NT2/D1 (cell line): Measurements from ENCODE around the gene SOX10.
"Not testable (repeated sequence)": the region's sequence is repeated elsewhere in the genome, so short reads cannot be mapped to it uniquely, and the experiment has no call there.

Experiments used
- DNase-seq: peaks from one replicate; pipeline ENCODE4 v3.0.0-alpha.2; 2011; ENCODE audit warnings: low read depth, low spot score
- H3K27me3 ChIP-seq: 2 replicates; pipeline ENCODE4 v1.6.0; 2011; ENCODE audit warnings: mild to moderate bottlenecking; ENCODE audit not compliant: insufficient read length, insufficient read depth
- H3K36me3 ChIP-seq: 2 replicates; pipeline ENCODE4 v1.6.1; 2011; ENCODE audit warnings: mild to moderate bottlenecking, low read length, mixed read lengths; ENCODE audit not compliant: insufficient read depth, insufficient read length
- H3K4me1 ChIP-seq: 2 replicates; pipeline ENCODE4 v1.5.1; 2011; ENCODE audit not compliant: insufficient read depth, insufficient read length
- H3K4me3 ChIP-seq: 2 replicates; pipeline ENCODE4 v1.5.1; 2011; ENCODE audit warnings: low read depth; ENCODE audit not compliant: insufficient read length
- H3K9ac ChIP-seq: 2 replicates; pipeline ENCODE4 v1.6.0; 2011; ENCODE audit warnings: low read depth; ENCODE audit not compliant: insufficient read length
- H3K9me3 ChIP-seq: 2 replicates; pipeline ENCODE4 v1.5.1; 2011; ENCODE audit warnings: mild to moderate bottlenecking, low read length; ENCODE audit not compliant: insufficient read depth
- SUZ12 ChIP-seq: IDR thresholded peaks from 2 replicates; pipeline ENCODE4 v1.6.1; 2011; ENCODE audit not compliant: insufficient read length, insufficient read depth; ENCODE audit errors: extremely low read depth
- YY1 ChIP-seq: IDR thresholded peaks from 2 replicates; pipeline ENCODE4 v1.6.1; 2011; ENCODE audit not compliant: insufficient read length, insufficient read depth
- ZNF274 ChIP-seq: IDR thresholded peaks from 2 replicates; pipeline ENCODE4 v1.6.1; 2011; ENCODE audit warnings: mild to moderate bottlenecking, low read depth, low read length

Gene SOX10

DNA sequence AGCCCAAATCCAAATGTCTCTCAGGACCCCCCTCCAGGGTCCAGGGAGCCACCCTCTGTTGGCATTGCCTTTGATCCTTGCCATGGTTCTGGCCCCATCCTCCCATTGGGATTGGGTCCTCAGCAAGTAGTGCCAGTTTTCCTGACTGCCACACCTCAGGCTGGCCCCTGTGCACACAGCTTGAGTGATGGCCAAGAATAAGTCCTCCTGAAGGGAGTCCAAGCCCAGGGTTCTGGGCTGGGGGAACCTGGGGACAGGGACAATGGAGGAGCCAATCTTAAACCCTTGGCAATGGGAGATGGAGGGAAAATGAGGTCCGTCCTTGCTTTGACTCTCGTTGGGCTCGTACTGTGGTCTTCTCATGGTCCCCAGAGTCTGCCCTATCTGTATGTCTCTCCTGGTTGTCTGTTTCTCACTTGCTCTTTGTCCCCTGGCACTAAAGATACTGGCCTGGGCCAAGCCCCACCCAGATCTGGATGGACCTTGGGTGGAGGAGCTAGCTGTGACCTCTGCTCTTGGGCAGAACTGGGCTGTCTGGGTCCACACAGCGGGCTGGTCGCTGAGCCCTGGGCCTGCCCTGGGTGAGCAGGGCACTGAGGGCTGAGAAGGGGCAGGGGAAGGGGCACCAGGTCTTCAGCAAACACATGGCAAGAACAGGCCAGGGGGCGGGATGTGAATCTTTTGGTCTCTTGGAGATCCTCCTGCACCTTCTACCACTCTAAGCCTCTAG, 2.9 kb downstream of the SOX10 start:
- Histone ChIP-seq H3K4me1 (peaks cover 23% of the 10 kb centered on the region), H3K4me3 (no peak overlapping the region), H3K9me3 (no peaks in the 10 kb centered on the region), H3K27me3 (no peaks in the 10 kb centered on the region), H3K9ac (no peak overlapping the region), H3K36me3 (peaks cover 3% of the 10 kb centered on the region)
- TF ChIP-seq SUZ12 (no peak), ZNF274 (no peak), YY1 (no peak)
- no peak for DNase-seq

DNA sequence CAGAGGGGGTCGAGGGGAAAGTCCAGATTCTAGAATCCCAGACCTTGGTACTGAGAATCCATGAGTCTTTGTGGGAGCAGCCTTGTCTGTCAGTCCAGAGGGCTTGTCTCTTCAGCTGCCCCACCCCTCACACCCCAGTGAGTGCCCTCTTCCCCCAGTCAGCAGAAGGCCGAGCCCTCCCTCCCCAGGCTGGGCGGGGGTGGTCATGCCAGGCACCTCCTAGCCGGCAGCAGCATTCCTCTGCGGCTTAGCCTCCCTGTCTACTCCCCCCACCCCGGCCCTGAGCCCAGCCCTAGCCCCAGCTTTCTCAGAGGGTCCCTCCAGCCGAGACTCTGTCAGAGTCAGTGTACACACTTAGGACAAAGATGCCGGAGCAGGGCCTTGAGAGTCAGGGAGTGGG, 4.6 kb downstream of the SOX10 start:
- no peak for DNase-seq
- peaks cover 20% of the 10 kb centered on the region for H3K4me1 ChIP-seq
- TF ChIP-seq ZNF274 (no peak), YY1 (no peak), SUZ12 (no peak)
- no peaks in the 10 kb centered on the region for H3K27me3 ChIP-seq
- H3K4me3 ChIP-seq: no peak overlapping the region
- H3K9ac ChIP-seq: no peak overlapping the region
- H3K36me3 ChIP-seq: peaks cover 11% of the 10 kb centered on the region
- no peaks in the 10 kb centered on the region for H3K9me3 ChIP-seq

DNA sequence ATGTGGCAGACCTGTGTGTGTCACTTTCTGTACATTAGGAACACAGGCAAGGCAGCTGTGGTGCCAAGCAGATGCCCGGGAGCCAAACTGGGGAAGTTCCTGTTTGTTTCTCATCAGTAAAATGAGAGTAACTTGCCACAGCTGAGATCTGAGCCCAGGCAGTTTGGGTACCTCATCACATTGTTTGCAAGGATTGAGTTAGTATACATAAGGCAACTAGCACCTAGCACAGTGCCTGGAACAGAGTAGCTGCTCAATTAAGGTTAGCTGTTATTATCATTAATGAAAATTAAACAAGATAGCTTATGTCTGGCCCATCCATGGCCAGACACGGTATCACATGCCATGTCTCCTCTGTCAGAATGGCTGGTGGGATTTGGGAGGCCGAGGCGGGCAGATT, 7.8 kb downstream of the SOX10 start:
- Histone ChIP-seq H3K36me3 (peaks cover 17% of the 10 kb centered on the region), H3K9ac (no peak overlapping the region), H3K9me3 (no peaks in the 10 kb centered on the region), H3K4me1 (peaks cover 17% of the 10 kb centered on the region), H3K27me3 (no peaks in the 10 kb centered on the region), H3K4me3 (no peak overlapping the region)
- TF ChIP-seq ZNF274 (no peak), YY1 (no peak), SUZ12 (no peak)
- no peak for DNase-seq

DNA sequence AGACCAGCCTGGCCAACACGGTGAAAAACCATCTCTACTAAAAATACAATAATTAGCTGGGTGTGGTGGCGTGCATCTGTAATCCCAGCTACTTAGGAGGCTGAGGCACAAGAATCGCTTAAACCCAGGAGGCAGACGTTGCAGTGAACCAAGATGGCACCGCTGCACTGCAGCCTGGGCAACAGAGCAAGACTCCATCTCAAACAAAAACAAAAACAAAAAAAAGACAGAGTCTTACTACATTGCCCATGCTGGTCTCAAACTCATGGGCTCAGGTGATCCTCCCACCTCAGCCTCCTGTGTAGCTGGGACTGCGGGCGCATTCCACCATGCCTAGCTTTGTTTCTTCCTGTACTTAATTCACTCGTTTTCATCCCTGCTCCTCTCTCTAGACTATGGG, 8.3 kb downstream of the SOX10 start:
- Histone ChIP-seq H3K36me3 (peaks cover 17% of the 10 kb centered on the region), H3K4me1 (peaks cover 21% of the 10 kb centered on the region)
- H3K4me3 ChIP-seq, DNase-seq, H3K9me3 ChIP-seq, H3K9ac ChIP-seq, H3K27me3 ChIP-seq: not testable (repeated sequence)

DNA sequence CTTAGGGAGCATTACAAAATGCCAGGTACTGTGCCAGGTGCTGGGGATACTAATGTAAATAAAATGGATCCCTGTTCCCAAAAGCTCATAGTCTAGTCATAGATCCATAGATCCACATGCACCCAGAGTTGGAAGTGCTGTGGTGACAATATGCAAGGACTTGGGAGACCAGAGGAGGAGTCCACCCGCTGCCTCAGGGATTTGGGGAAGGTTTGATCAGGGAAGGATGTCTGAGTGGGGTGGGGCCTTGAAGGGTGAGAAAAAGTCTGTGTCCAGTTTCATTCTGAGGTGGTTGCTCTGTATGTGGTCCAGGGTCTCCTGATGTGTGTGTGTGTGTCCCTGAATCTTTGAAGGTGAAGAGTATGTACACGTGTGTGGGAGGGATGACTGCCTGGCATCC, 9.2 kb downstream of the SOX10 start:
- no peaks in the 10 kb centered on the region for H3K27me3 ChIP-seq
- TF ChIP-seq YY1 (no peak), SUZ12 (no peak), ZNF274 (no peak)
- peaks cover 14% of the 10 kb centered on the region for H3K36me3 ChIP-seq
- no peak overlapping the region for H3K4me3 ChIP-seq
- H3K9me3 ChIP-seq: no peaks in the 10 kb centered on the region
- H3K4me1 ChIP-seq: peaks cover 23% of the 10 kb centered on the region
- no peak for DNase-seq
- no peak overlapping the region for H3K9ac ChIP-seq

DNA sequence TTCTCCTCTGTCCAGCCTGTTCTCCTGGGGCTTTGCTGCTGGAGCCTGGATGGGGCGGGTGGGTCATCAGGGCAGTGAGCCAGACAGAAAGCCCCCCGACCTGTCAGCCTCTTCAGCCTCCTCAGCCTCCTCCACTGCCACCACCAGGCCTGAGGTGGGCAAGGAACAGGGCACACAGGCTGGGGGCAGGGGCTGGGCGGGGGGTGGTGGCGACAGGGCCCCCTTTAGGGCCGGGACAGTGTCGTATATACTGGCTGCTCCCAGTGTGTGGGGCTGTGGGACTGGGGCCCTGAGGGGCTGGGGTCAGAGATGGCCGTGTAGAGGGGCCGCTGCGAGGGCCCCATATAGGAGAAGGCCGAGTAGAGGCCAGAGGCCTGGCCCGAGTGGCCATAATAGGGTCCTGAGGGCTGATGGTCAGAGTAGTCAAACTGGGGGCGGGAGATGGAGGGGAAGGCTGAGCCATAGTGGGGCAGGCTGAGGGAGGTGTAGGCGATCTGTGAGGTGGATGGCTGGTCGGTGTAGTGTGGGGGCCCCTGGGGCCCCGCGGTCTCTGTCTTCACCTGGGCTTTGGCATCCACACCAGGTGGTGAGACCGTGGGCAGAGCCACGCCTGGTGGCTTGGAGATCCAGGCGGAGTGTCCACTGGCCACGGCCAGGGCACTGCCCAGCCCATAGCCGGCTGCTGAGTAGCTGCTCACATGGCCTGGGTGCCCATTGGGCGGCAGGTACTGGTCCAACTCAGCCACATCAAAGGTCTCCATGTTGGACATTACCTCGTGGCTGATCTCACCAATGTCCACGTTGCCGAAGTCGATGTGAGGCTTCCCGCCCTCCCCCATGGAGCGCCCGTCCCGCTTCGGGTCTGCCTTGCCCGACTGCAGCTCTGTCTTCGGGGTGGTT, 10.8 kb downstream of the SOX10 start:
- H3K27me3 ChIP-seq: no peaks in the 10 kb centered on the region
- H3K9ac ChIP-seq: no peak overlapping the region
- TF ChIP-seq ZNF274: no peak
- TF ChIP-seq SUZ12: no peak
- H3K9me3 ChIP-seq: no peaks in the 10 kb centered on the region
- H3K4me3 ChIP-seq: no peak overlapping the region
- DNase-seq: no peak
- H3K36me3 ChIP-seq: peaks cover 23% of the 10 kb centered on the region
- H3K4me1 ChIP-seq: peaks cover 16% of the 10 kb centered on the region

DNA sequence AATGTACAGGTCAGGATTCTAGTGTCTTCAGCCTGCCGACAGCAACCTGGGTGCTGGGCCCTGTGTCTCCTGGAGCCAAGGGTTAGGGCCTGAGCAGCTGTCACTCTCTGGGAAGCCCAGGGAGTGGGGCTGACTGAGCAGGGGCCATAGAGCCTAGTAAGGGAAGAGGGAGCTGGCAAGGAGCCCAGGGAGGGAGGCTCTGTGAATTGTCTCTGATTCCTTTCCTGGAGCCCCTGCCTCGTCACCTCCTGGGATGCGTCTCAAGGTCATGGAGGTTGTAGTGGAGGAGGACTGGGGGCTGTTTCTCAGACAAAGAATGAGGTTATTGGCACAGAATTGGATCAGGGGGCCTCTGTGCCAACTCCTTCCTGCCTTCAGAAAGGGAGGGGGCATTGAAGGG, 11.8 kb downstream of the SOX10 start:
- Histone ChIP-seq H3K27me3 (no peaks in the 10 kb centered on the region), H3K36me3 (peaks cover 33% of the 10 kb centered on the region), H3K9me3 (no peaks in the 10 kb centered on the region), H3K4me3 (no peak overlapping the region), H3K9ac (peak overlapping the region; percentile 32), H3K4me1 (peaks cover 19% of the 10 kb centered on the region)
- DNase-seq: no peak
- TF ChIP-seq YY1 (no peak), ZNF274 (no peak), SUZ12 (no peak)
